Neural cell (in vitro differentiated cells): ENCODE data around the gene C1QTNF1.

ENCODE experiments used
- CTCF ChIP-seq: fragments of 450-650 bp; IDR thresholded peaks from 2 replicates; pipeline ENCODE4 v1.5.1; 2014; ENCODE audit warnings: antibody characterized with exemption, mild to moderate bottlenecking, moderate library complexity; ENCODE audit not compliant: poor library complexity, severe bottlenecking
- POLR2AphosphoS5 ChIP-seq: IDR thresholded peaks from 2 replicates; pipeline ENCODE4 v1.6.1; 2012
- SMC3 ChIP-seq: fragments of 450-650 bp; conservative IDR thresholded peaks from 2 replicates; pipeline ENCODE4 v1.6.1; 2014; ENCODE audit warnings: antibody characterized with exemption, mild to moderate bottlenecking, moderate library complexity; ENCODE audit not compliant: poor library complexity

GRCh38 chr17:79062691-79063090, 38.7 kb downstream of the C1QTNF1 start:
- TF ChIP-seq POLR2AphosphoS5 = no peak
- TF ChIP-seq SMC3 = no peak
- no peak for TF ChIP-seq CTCF
